ENCODE results near the gene ENDOU. TPM values are rescaled to one million over a fixed set of nuclear protein-coding genes. Genes with fewer than 3 reads are reported as not detected.

Gene ENDOU
- total RNA-seq, 1 experiment from 2014 or later = not detected

GRCh38 chr12:47772738-47773061 lies 47.4 kb upstream of the ENDOU start:
- DNase-seq (no peak), ATAC-seq (no peak)
- H4K20me1 ChIP-seq (ENCODE audit: low read length) = no peaks in the 10 kb centered on the region
- H3K4me2 ChIP-seq (ENCODE audit: low read length) = peak overlapping the region; percentile 75
- no TSS peak for BruUV-seq (replicated peaks)
- H3K4me3 ChIP-seq (ENCODE audit: low read length) = peak overlapping the region; percentile 88
- H3K4me1 ChIP-seq (ENCODE audit: insufficient read depth, low read length) = peaks cover 45% of the 10 kb centered on the region
- no peaks in the 10 kb centered on the region for H3F3A ChIP-seq (ENCODE audit: low read length, unreplicated experiment)
- H3K27ac ChIP-seq (ENCODE audit: low read length) = no peak overlapping the region
- CTCF ChIA-PET = interaction anchor here (1.0 kb wide), 1 partner anchor 29 kb away, joined by 6 read pairs; no protein-coding TSS in a partner anchor
- peak overlapping the region; percentile 65 for H2AFZ ChIP-seq (ENCODE audit: low read length)
- intact Hi-C loops (cut with micrococcal nuclease) = loop anchor here (2.0 kb wide), 1 partner anchor 20 kb away; no protein-coding TSS in a partner anchor
- H3K36me3 ChIP-seq (ENCODE audit: low read depth, low read length) = no peaks in the 10 kb centered on the region
- POLR2A ChIA-PET (ENCODE audit: unreplicated experiment) = no interaction called here
- TF ChIP-seq CTCF (conservative IDR thresholded peaks at IDR 0.05; ENCODE audit: low read depth, low read length) (no peak), EZH2phosphoT487 (IDR thresholded peaks at IDR 0.05; ENCODE audit: borderline replicate concordance, low read length) (no peak), EZH2 (IDR thresholded peaks at IDR 0.05; ENCODE audit: low read length, unreplicated experiment) (no peak)
- H3K79me2 ChIP-seq (ENCODE audit: low read length) = peaks cover 15% of the 10 kb centered on the region
- no peaks in the 10 kb centered on the region for H3K9me3 ChIP-seq (ENCODE audit: low read length)
- H3K9ac ChIP-seq (ENCODE audit: low read length) = peak overlapping the region; percentile 50; the same call in 1 of the 2 replicates
- no peaks in the 10 kb centered on the region for H3K9me2 ChIP-seq (replicated peaks; ENCODE audit: low read length)
- no peaks in the 10 kb centered on the region for H3K27me3 ChIP-seq (ENCODE audit: low read length)

GRCh38 chr12:47772094-47772660 lies 46.9 kb upstream of the ENDOU start:
- no peaks in the 10 kb centered on the region for H3K27me3 ChIP-seq (ENCODE audit: low read length)
- H4K20me1 ChIP-seq (ENCODE audit: low read length) = no peaks in the 10 kb centered on the region
- H3K4me2 ChIP-seq (ENCODE audit: low read length) = peak overlapping the region; percentile 75
- no peaks in the 10 kb centered on the region for H3K9me2 ChIP-seq (replicated peaks; ENCODE audit: low read length)
- intact Hi-C loops (cut with micrococcal nuclease) = loop anchor here (2.0 kb wide), 1 partner anchor 19 kb away; no protein-coding TSS in a partner anchor
- H3K4me3 ChIP-seq (ENCODE audit: low read length) = peak overlapping the region; percentile 88; the same call in 1 of the 2 replicates
- TF ChIP-seq CTCF (conservative IDR thresholded peaks at IDR 0.05; ENCODE audit: low read depth, low read length) (no peak), EZH2phosphoT487 (IDR thresholded peaks at IDR 0.05; ENCODE audit: borderline replicate concordance, low read length) (no peak), EZH2 (IDR thresholded peaks at IDR 0.05; ENCODE audit: low read length, unreplicated experiment) (no peak)
- DNase-seq = no peak
- ChIA-PET CTCF (interaction anchor here (1.0 kb wide), 1 partner anchor 28 kb away, joined by 6 read pairs; no protein-coding TSS in a partner anchor), POLR2A (ENCODE audit: unreplicated experiment) (no interaction called here)
- H3K9ac ChIP-seq (ENCODE audit: low read length) = no peak overlapping the region
- H3K79me2 ChIP-seq (ENCODE audit: low read length) = peaks cover 15% of the 10 kb centered on the region
- H3K4me1 ChIP-seq (ENCODE audit: insufficient read depth, low read length) = peaks cover 45% of the 10 kb centered on the region
- ATAC-seq = no peak
- H3K9me3 ChIP-seq (ENCODE audit: low read length) = no peaks in the 10 kb centered on the region
- H2AFZ ChIP-seq (ENCODE audit: low read length) = peak overlapping the region; percentile 65
- no peak overlapping the region for H3K27ac ChIP-seq (ENCODE audit: low read length)
- H3K36me3 ChIP-seq (ENCODE audit: low read depth, low read length) = no peaks in the 10 kb centered on the region
- no peaks in the 10 kb centered on the region for H3F3A ChIP-seq (ENCODE audit: low read length, unreplicated experiment)
- no TSS peak for BruUV-seq (replicated peaks)

GRCh38 chr12:47771304-47771703 lies 46.0 kb upstream of the ENDOU start:
- H3K4me2 ChIP-seq (ENCODE audit: low read length) = no peak overlapping the region
- H3K27me3 ChIP-seq (ENCODE audit: low read length) = no peaks in the 10 kb centered on the region
- H3K27ac ChIP-seq (ENCODE audit: low read length) = no peak overlapping the region
- no peak overlapping the region for H3K4me3 ChIP-seq (ENCODE audit: low read length)
- ATAC-seq (no peak), DNase-seq (no peak)
- peaks cover 39% of the 10 kb centered on the region for H3K4me1 ChIP-seq (ENCODE audit: insufficient read depth, low read length)
- no peaks in the 10 kb centered on the region for H3K36me3 ChIP-seq (ENCODE audit: low read depth, low read length)
- H2AFZ ChIP-seq (ENCODE audit: low read length) = no peak overlapping the region
- no peaks in the 10 kb centered on the region for H3K9me3 ChIP-seq (ENCODE audit: low read length)
- TF ChIP-seq EZH2phosphoT487 (IDR thresholded peaks at IDR 0.05; ENCODE audit: borderline replicate concordance, low read length) (no peak), EZH2 (IDR thresholded peaks at IDR 0.05; ENCODE audit: low read length, unreplicated experiment) (no peak), CTCF (conservative IDR thresholded peaks at IDR 0.05; ENCODE audit: low read depth, low read length) (no peak)
- no peaks in the 10 kb centered on the region for H3F3A ChIP-seq (ENCODE audit: low read length, unreplicated experiment)
- CTCF ChIA-PET = no interaction called here
- no peaks in the 10 kb centered on the region for H3K9me2 ChIP-seq (replicated peaks; ENCODE audit: low read length)
- no TSS peak for BruUV-seq (replicated peaks)
- H4K20me1 ChIP-seq (ENCODE audit: low read length) = no peaks in the 10 kb centered on the region
- H3K79me2 ChIP-seq (ENCODE audit: low read length) = peaks cover 15% of the 10 kb centered on the region
- intact Hi-C loops (cut with micrococcal nuclease) = no loop called here
- POLR2A ChIA-PET (ENCODE audit: unreplicated experiment) = no interaction called here
- no peak overlapping the region for H3K9ac ChIP-seq (ENCODE audit: low read length)

Data from PC-3 (cell line).